Spleen (tissue), 11 donors: Measurements from ENCODE around the gene FLCN. TPM values are rescaled to one million over a fixed set of nuclear protein-coding genes. Genes with fewer than 3 reads are reported as not detected.

ENCODE experiments used
- DNase-seq: peaks from one replicate; pipeline ENCODE4 v3.0.0-alpha.2; 2020
- H3K27ac ChIP-seq, 8 donors: fragments of 200-600 bp; sonication (generic) in 7 of 8; 1 replicate in 4 of 8; 2 replicates in 4 of 8; pipeline versions ENCODE4 v1.5.0 to v1.8.0; 2016 to 2021; ENCODE audit warnings: inconsistent platforms in 4 of 8, mild to moderate bottlenecking in 4 of 8, moderate library complexity in 1 of 8
- H3K27me3 ChIP-seq, 7 donors: fragments of 200-600 bp; sonication (generic) in 6 of 7; replicated peaks in 1 of 7; 1 replicate in 4 of 7; 2 replicates in 3 of 7; pipeline versions ENCODE4 v1.5.0 to v1.8.0; 2016 to 2021; ENCODE audit warnings: inconsistent platforms in 3 of 7, mild to moderate bottlenecking in 1 of 7
- H3K36me3 ChIP-seq, 6 donors: fragments of 200-600 bp; sonication (generic) in 5 of 6; 1 replicate in 4 of 6; 2 replicates in 2 of 6; pipeline versions ENCODE4 v1.5.0 to v1.8.0; 2016 to 2021; ENCODE audit warnings: inconsistent platforms in 2 of 6
- H3K4me1 ChIP-seq, 6 donors: fragments of 200-600 bp; sonication (generic) in 5 of 6; 1 replicate in 3 of 6; 2 replicates in 3 of 6; pipeline versions ENCODE4 v1.5.0 to v1.8.0; 2016 to 2021; ENCODE audit warnings: inconsistent platforms in 3 of 6
- H3K4me3 ChIP-seq, 8 donors: fragments of 200-600 bp; sonication (generic) in 7 of 8; 1 replicate in 4 of 8; 2 replicates in 4 of 8; pipeline versions ENCODE4 v1.5.0 to v1.8.0; 2016 to 2021; ENCODE audit warnings: inconsistent platforms in 4 of 8, mild to moderate bottlenecking in 4 of 8, moderate library complexity in 2 of 8
- H3K9me3 ChIP-seq, 8 donors: fragments of 200-600 bp; sonication (generic) in 7 of 8; 1 replicate in 4 of 8; 2 replicates in 4 of 8; pipeline versions ENCODE4 v1.5.0 to v1.8.0; 2016 to 2021; ENCODE audit warnings: inconsistent platforms in 4 of 8
- POLR2A ChIP-seq, 3 donors: fragments of 450-650 bp; IDR thresholded peaks; one replicate each; pipeline ENCODE4 v1.5.1; 2017; ENCODE audit warnings: antibody characterized with exemption in 3 of 3, mild to moderate bottlenecking in 1 of 3
- POLR2AphosphoS5 ChIP-seq, 3 donors: sonication (generic); formaldehyde crosslinking; IDR thresholded peaks; one replicate each; pipeline ENCODE4 v1.5.1; 2017; ENCODE audit warnings: antibody characterized with exemption in 3 of 3
- WGBS, 5 donors: extraction: QIAGEN DNeasy Blood & Tissue Kit in 3 of 5; methylation state at CpG; one replicate each; pipeline versions ENCODE4 v1.1.5 to v1.1.7; 2013 to 2018; 5-methylcytosine and 5-hydroxymethylcytosine counted together
- intact Hi-C: fragments of 100-400 bp; cut with DNase I; formaldehyde crosslinking; loops from one replicate; pipeline ENCODE4 v1.15.0; 2023; ENCODE audit warnings: low total_unique reads
- polyA plus RNA-seq, 3 donors: library from polyadenylated mRNA; stranded (reverse); fragments of 200-250 nt; gene quantifications; one replicate each; pipeline ENCODE4 v1.2.1, GENCODE V29; 2013
- total RNA-seq, 7 donors: library from RNA; depleted of rRNA in 3 of 7; stranded (reverse); fragments of >200 nt in 3 of 7; fragmentation: NEBNext Ultra II Directional in 4 of 7; extraction: Animal tissue kit (Norgen Biotek cat#: 25700) in 4 of 7; gene quantifications; one replicate each; pipeline versions ENCODE4 v1.1.0 to v1.2.1, GENCODE V29; 2016 to 2021
- TF ChIP-seq, protein P1 (sequence below), 11 experiments: fragments of 200-600 bp in 7 of 11; fragments of 450-650 bp in 4 of 11; sonication (generic) in 4 of 11; IDR thresholded peaks in 8 of 11; conservative IDR thresholded peaks in 3 of 11; 1 replicate in 7 of 11; 2 replicates in 4 of 11; pipeline versions ENCODE4 v1.4.0 to v1.8.0; 2016 to 2021; ENCODE audit warnings: antibody characterized with exemption in 11 of 11, inconsistent platforms in 4 of 11, mild to moderate bottlenecking in 1 of 11
- donor health status: healthy with polysubstance abuse.
- donor health status: DM: no; HTN: no; CAD: no; lungs with moderate emphysema.
- donor health status: DM: no; HTN: no; CAD: no.
- donor health status: Bipolar disorder and iron deficiency.
- donor health status: healthy.
- donor health status: DM: no; HTN: no; CAD: no.
- donor health status: DM: yes; HTN: yes; CAD: no.

The FLCN gene
- total and polyA plus RNA-seq, 10 donors, result 9.1 to 91.6 (median 72.3) TPM

DNA sequence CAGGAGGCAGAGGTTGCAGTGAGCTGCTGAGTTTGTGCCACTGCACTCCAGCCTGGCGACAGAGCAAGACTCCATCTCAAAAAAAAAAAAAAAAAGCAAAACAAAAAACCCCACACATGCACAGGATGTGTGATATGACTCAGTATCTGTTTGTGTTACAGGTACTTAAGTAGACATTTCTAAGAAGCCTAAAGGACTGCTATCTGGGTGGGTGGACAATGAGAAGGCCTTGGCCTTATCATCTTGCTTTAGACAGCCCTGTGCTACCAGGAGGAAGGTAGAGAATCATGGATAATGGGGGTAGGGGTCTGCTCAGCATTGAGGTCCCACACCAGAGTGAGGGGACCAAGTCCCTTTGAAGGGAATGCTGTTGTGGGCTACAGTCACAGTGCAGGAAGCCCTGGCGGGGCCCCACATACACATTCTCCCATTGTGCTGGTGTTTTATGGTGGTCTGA lies 57.6 kb downstream of the FLCN start:
- Histone ChIP-seq H3K27me3 (no peaks in the 10 kb centered on the region), H3K27ac (peak overlapping the region; percentile 20 to 78 (median 49)), H3K4me3 (no peak overlapping the region), H3K9me3 (no peaks in the 10 kb centered on the region), H3K36me3 (peaks cover 0 to 100% (median 88%) of the 10 kb centered on the region in 6 donors), H3K4me1 (peaks cover 12 to 98% (median 48%) of the 10 kb centered on the region in 6 donors)
- WGBS, 5 donors, result 72 to 88% (median 75%) methylated on average over 2 of the region's 2 CpGs
- TF ChIP-seq POLR2A (IDR thresholded peaks at IDR 0.05) (no peak), POLR2AphosphoS5 (IDR thresholded peaks at IDR 0.05) (no peak)
- TF ChIP-seq, protein P1, sequence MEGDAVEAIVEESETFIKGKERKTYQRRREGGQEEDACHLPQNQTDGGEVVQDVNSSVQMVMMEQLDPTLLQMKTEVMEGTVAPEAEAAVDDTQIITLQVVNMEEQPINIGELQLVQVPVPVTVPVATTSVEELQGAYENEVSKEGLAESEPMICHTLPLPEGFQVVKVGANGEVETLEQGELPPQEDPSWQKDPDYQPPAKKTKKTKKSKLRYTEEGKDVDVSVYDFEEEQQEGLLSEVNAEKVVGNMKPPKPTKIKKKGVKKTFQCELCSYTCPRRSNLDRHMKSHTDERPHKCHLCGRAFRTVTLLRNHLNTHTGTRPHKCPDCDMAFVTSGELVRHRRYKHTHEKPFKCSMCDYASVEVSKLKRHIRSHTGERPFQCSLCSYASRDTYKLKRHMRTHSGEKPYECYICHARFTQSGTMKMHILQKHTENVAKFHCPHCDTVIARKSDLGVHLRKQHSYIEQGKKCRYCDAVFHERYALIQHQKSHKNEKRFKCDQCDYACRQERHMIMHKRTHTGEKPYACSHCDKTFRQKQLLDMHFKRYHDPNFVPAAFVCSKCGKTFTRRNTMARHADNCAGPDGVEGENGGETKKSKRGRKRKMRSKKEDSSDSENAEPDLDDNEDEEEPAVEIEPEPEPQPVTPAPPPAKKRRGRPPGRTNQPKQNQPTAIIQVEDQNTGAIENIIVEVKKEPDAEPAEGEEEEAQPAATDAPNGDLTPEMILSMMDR (IDR thresholded peaks at IDR 0.05 in 8 of 11, conservative IDR thresholded peaks at IDR 0.05 in 3 of 11), result no peak
- intact Hi-C loops, result loop anchor here (10.0 kb wide), 1 partner anchor 55 kb away; the partner anchor contains the start of gene FLCN
- DNase-seq, result no peak

DNA sequence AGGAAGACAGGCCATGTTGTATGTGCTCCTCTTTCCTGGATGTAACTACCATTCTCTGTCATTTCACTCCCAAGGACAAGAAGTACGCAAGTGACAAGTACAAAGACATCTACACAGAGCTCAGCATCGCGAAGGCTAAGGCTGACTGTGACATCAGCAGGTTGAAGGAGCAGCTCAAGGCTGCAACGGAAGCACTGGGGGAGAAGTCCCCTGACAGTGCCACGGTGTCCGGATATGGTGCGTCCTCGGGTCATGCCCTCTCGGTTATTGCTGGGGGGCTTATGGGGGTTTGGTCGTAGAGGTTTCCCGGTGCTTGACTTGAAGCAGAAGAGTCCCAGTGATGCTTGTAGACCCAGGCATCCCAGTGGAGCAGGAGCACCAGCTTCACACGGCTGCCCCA lies 59.8 kb downstream of the FLCN start:
- no peak for TF ChIP-seq POLR2A (IDR thresholded peaks at IDR 0.05)
- peak in 1 of 3 donors; percentile 21 for TF ChIP-seq POLR2AphosphoS5 (IDR thresholded peaks at IDR 0.05)
- TF ChIP-seq, protein P1 (IDR thresholded peaks at IDR 0.05 in 8 of 11, conservative IDR thresholded peaks at IDR 0.05 in 3 of 11), result no peak
- intact Hi-C loops, result loop anchor here (10.0 kb wide), 1 partner anchor 58 kb away; the partner anchor contains the start of gene FLCN
- Histone ChIP-seq H3K27me3 (no peaks in the 10 kb centered on the region), H3K9me3 (no peaks in the 10 kb centered on the region), H3K27ac (peak overlapping the region in 7 of 8 donors; percentile 14 to 78 (median 69)), H3K4me1 (peaks cover 20 to 100% (median 53%) of the 10 kb centered on the region in 6 donors), H3K4me3 (no peak overlapping the region), H3K36me3 (peaks cover 0 to 100% (median 93%) of the 10 kb centered on the region in 6 donors)
- WGBS, 5 donors, result 84 to 98% (median 85%) methylated on average over 8 to 12 of the region's 12 CpGs
- DNase-seq, result no peak

DNA sequence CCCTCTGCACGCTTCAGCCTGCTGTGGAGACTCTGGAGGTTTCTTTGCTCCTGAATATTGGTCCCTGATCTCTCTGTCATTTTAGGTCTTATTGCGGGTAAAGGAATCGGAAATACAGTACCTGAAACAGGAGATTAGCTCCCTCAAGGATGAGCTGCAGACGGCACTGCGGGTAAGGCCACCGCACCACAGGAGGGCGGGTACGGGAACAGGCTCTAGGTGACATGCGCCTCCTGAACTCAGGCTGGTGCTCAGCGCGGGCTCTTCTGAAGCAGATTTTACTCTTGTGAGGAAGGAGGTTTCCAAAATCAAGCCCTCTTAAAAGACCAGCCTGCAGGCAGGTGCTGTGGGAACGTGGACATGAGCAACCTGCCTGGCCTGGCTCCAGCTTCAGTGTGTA lies 60.6 kb downstream of the FLCN start:
- peaks cover 17 to 98% (median 54%) of the 10 kb centered on the region in 6 donors for H3K4me1 ChIP-seq
- 75 to 84% (median 79%) methylated on average over 11 to 12 of the region's 12 CpGs for WGBS, 5 donors

DNA sequence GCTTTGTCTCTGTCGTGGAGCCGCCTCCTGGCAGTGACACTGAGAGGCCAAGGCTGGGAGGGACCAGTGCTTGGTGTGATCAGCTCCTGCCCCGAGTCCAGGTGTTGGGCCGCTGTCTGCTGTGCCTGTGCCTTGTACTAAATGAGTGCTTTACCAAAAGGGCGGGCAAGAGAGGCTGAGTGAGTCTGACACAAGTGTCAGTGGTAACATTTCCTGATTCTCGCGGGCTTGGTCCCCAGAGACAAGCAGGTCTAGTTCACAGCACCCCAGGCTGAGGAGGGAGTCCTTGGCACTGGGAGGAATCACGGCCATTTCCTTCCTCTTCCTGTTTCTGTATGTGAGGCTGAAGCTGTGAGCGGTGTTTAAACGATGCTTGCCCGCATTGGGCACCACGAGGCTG lies 61.1 kb downstream of the FLCN start:
- H3K36me3 ChIP-seq, result peaks cover 0 to 100% (median 95%) of the 10 kb centered on the region in 6 donors
- H3K4me1 ChIP-seq, result peaks cover 16 to 98% (median 55%) of the 10 kb centered on the region in 6 donors
- H3K27ac ChIP-seq, result peak overlapping the region; percentile 9 to 78 (median 69)
- H3K4me3 ChIP-seq, result peak overlapping the region in 1 of 8 donors; percentile 18
- 28 to 60% (median 46%) methylated on average over 8 to 12 of the region's 12 CpGs for WGBS, 5 donors
- H3K9me3 ChIP-seq, result no peaks in the 10 kb centered on the region
- no peak for DNase-seq
- no peaks in the 10 kb centered on the region for H3K27me3 ChIP-seq
- intact Hi-C loops, result loop anchor here (10.0 kb wide), 1 partner anchor 59 kb away; the partner anchor contains the start of gene FLCN
- peak in 2 of 3 donors; percentile 76 to 81 for TF ChIP-seq POLR2AphosphoS5 (IDR thresholded peaks at IDR 0.05)
- TF ChIP-seq, protein P1 (IDR thresholded peaks at IDR 0.05 in 8 of 11, conservative IDR thresholded peaks at IDR 0.05 in 3 of 11), result no peak
- TF ChIP-seq POLR2A (IDR thresholded peaks at IDR 0.05), result no peak

More for the DNA sequence above, 60.6 kb downstream of the FLCN start:
- H3K4me3 ChIP-seq, result peak overlapping the region in 1 of 8 donors; percentile 18
- H3K27me3 ChIP-seq, result no peaks in the 10 kb centered on the region
- no peak for DNase-seq
- H3K27ac ChIP-seq, result peak overlapping the region; percentile 14 to 78 (median 69)
- H3K36me3 ChIP-seq, result peaks cover 0 to 100% (median 95%) of the 10 kb centered on the region in 6 donors
- H3K9me3 ChIP-seq, result no peaks in the 10 kb centered on the region
- intact Hi-C loops, result loop anchor here (10.0 kb wide), 1 partner anchor 58 kb away; the partner anchor contains the start of gene FLCN
- TF ChIP-seq POLR2AphosphoS5 (IDR thresholded peaks at IDR 0.05), result no peak
- TF ChIP-seq, protein P1 (IDR thresholded peaks at IDR 0.05 in 8 of 11, conservative IDR thresholded peaks at IDR 0.05 in 3 of 11), result no peak
- TF ChIP-seq POLR2A (IDR thresholded peaks at IDR 0.05), result no peak
